ENCODE results near the gene FGA. TPM values are rescaled to one million over a fixed set of nuclear protein-coding genes. Genes with fewer than 3 reads are reported as not detected.

Gene FGA
- total RNA-seq, 1 donor from 2014 or later: 7.0 TPM

- no peak for DNase-seq (ENCODE audit: low read depth)
These were observed 7.3 kb downstream of the FGA start for GRCh38 chr4:154583230-154583629.

GRCh38 chr4:154582723-154583122 lies 7.8 kb downstream of the FGA start:
- DNase-seq (ENCODE audit: low read depth): no peak

- no peak for DNase-seq (ENCODE audit: low read depth)
These were observed 10.6 kb downstream of the FGA start for GRCh38 chr4:154579927-154580326.

- no peak for DNase-seq (ENCODE audit: low read depth)
These were observed 11.6 kb downstream of the FGA start for GRCh38 chr4:154578919-154579318.

GRCh38 chr4:154577324-154577723 lies 13.2 kb downstream of the FGA start:
- peak; percentile 88 for DNase-seq (ENCODE audit: low read depth)

GRCh38 chr4:154574311-154574710 lies 16.2 kb downstream of the FGA start:
- no peak for DNase-seq (ENCODE audit: low read depth)

GRCh38 chr4:154573190-154573870 lies 17.2 kb downstream of the FGA start:
- DNase-seq (ENCODE audit: low read depth): no peak

GRCh38 chr4:154569584-154569983 lies 21.0 kb downstream of the FGA start:
- DNase-seq (ENCODE audit: low read depth): no peak

- DNase-seq (ENCODE audit: low read depth): no peak
These were observed 21.5 kb downstream of the FGA start for GRCh38 chr4:154569028-154569427.

GRCh38 chr4:154566639-154567204 lies 23.8 kb downstream of the FGA start:
- DNase-seq (ENCODE audit: low read depth): peak; percentile 53

GRCh38 chr4:154565704-154566103 lies 24.8 kb downstream of the FGA start:
- DNase-seq (ENCODE audit: low read depth): no peak

GRCh38 chr4:154564311-154564710 lies 26.2 kb downstream of the FGA start:
- DNase-seq (ENCODE audit: low read depth): no peak

- DNase-seq (ENCODE audit: low read depth): peak; percentile 46
These were observed 27.8 kb downstream of the FGA start, which contains the start of gene FGB for GRCh38 chr4:154562697-154563254. FGB (plus strand) TSS chr4:154563011; CDS start chr4:154563019, 8 bp downstream.

- DNase-seq (ENCODE audit: low read depth): peak; percentile 53
These were observed 29.7 kb downstream of the FGA start for GRCh38 chr4:154560824-154561231.

GRCh38 chr4:154560419-154560801 lies 30.1 kb downstream of the FGA start:
- no peak for DNase-seq (ENCODE audit: low read depth)

- DNase-seq (ENCODE audit: low read depth): peak; percentile 69
These were observed 30.8 kb downstream of the FGA start for GRCh38 chr4:154559494-154560418.

- DNase-seq (ENCODE audit: low read depth): no peak
These were observed 31.4 kb downstream of the FGA start for GRCh38 chr4:154559141-154559493.

- DNase-seq (ENCODE audit: low read depth): peak; percentile 74
These were observed 38.5 kb downstream of the FGA start for GRCh38 chr4:154551872-154552686.

- DNase-seq (ENCODE audit: low read depth): peak; percentile 86
These were observed 40.4 kb downstream of the FGA start, which contains the start of gene PLRG1 for GRCh38 chr4:154549894-154550790. PLRG1 (minus strand) TSS chr4:154550400; CDS start chr4:154550308, 92 bp downstream.

GRCh38 chr4:154545689-154546088 lies 44.9 kb downstream of the FGA start:
- no peak for DNase-seq (ENCODE audit: low read depth)
